DOHH2 (cell line): Measurements from ENCODE around the gene TLE2.

Source experiments
- H3F3A ChIP-seq: fragments of 200-600 bp; sonication (generic), shearing (Covaris generic); 2 replicates; pipeline ENCODE4 v1.6.0; 2016; ENCODE audit warnings: antibody characterized with exemption, mild to moderate bottlenecking; ENCODE audit not compliant: control insufficient read depth, insufficient read depth
- H3K27ac ChIP-seq: fragments of 200-600 bp; sonication (generic); 2 replicates; pipeline ENCODE4 v1.5.1; 2014; ENCODE audit warnings: low read depth, mild to moderate bottlenecking, low read length, moderate library complexity
- H3K27me3 ChIP-seq: fragments of 200-600 bp; sonication (generic); 2 replicates; pipeline ENCODE4 v1.6.1; 2014; ENCODE audit warnings: mild to moderate bottlenecking, low read length, mixed read lengths; ENCODE audit not compliant: control insufficient read depth
- H3K36me3 ChIP-seq: fragments of 200-600 bp; sonication (generic); 2 replicates; pipeline ENCODE4 v1.6.1; 2014; ENCODE audit warnings: mild to moderate bottlenecking, low read length, moderate library complexity, mixed read lengths; ENCODE audit not compliant: control insufficient read depth
- H3K4me1 ChIP-seq: fragments of 200-600 bp; sonication (generic); 2 replicates; pipeline ENCODE4 v1.6.1; 2014; ENCODE audit warnings: mild to moderate bottlenecking, low read length, mixed read lengths; ENCODE audit not compliant: control insufficient read depth
- H3K4me2 ChIP-seq: fragments of 200-600 bp; sonication (generic); 2 replicates; pipeline ENCODE4 v1.6.0; 2014; ENCODE audit warnings: mild to moderate bottlenecking, low read length, moderate library complexity
- H3K4me3 ChIP-seq: fragments of 200-600 bp; sonication (generic); 2 replicates; pipeline ENCODE4 v1.5.1; 2014; ENCODE audit warnings: mild to moderate bottlenecking, low read length, mixed read lengths
- H3K79me2 ChIP-seq: fragments of 200-600 bp; sonication (generic); 2 replicates; pipeline ENCODE4 v1.6.1; 2014; ENCODE audit warnings: mild to moderate bottlenecking, low read length, mixed read lengths; ENCODE audit not compliant: control insufficient read depth
- H3K9me2 ChIP-seq: fragments of 200-600 bp; sonication (generic); replicated peaks from 2 replicates; pipeline ENCODE4 v1.6.1; 2014; ENCODE audit warnings: mild to moderate bottlenecking, low read length, mixed read lengths; ENCODE audit not compliant: control insufficient read depth
- H3K9me3 ChIP-seq: fragments of 200-600 bp; sonication (generic); 2 replicates; pipeline ENCODE4 v1.6.1; 2014; ENCODE audit warnings: antibody characterized with exemption, low read length, mixed read lengths; ENCODE audit not compliant: control insufficient read depth, insufficient read depth
- H4K20me1 ChIP-seq: fragments of 200-600 bp; sonication (generic); 2 replicates; pipeline ENCODE4 v1.6.0; 2014; ENCODE audit warnings: low read depth, mild to moderate bottlenecking, antibody characterized with exemption, low read length, moderate library complexity; ENCODE audit not compliant: control insufficient read depth, insufficient read depth
- EZH2phosphoT487 ChIP-seq: fragments of 200-600 bp; sonication (generic); IDR thresholded peaks from 2 replicates; pipeline ENCODE4 v1.6.1; 2017; ENCODE audit warnings: borderline replicate concordance, mild to moderate bottlenecking, antibody characterized with exemption, low read length, moderate library complexity, mixed read lengths
- TF ChIP-seq, protein P1 (sequence below): fragments of 200-600 bp; sonication (generic); IDR thresholded peaks from one replicate; pipeline ENCODE4 v1.5.1; 2014; ENCODE audit warnings: antibody characterized with exemption, mild to moderate bottlenecking, low read depth, low read length; ENCODE audit not compliant: poor library complexity, severe bottlenecking

The TLE2 gene

DNA sequence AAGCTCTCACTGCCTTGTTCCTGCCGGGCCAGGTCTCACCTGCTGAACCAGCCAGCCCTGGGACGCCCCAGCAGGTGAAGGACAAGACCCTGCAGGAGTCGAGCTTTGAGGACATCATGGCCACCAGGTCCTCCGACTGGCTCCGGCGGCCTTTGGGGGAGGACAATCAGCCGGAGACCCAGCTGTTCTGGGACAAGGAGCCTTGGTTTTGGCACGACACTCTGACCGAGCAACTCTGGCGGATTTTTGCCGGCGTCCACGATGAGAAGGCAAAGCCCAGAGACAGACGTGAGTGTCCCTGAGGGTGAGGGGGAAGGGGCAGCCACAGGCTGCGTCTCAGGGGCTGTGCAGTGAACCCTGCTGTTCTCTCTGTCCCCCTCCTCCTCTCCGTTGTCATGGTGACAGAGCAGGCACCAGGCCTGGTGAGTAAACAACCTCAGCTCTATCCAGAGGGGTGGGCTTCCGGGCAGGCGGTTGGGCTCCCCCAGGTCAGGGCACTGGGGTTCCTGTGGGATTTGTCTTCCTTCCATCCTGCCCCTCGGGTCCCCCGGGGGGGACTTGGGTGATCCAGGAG is 42.0 kb downstream of the TLE2 start:
- Histone ChIP-seq H3K79me2 (no peaks in the 10 kb centered on the region), H3K4me3 (no peak overlapping the region), H3F3A (no peaks in the 10 kb centered on the region), H4K20me1 (no peaks in the 10 kb centered on the region), H3K9me2 (no peaks in the 10 kb centered on the region), H3K27me3 (peaks cover 21% of the 10 kb centered on the region), H3K27ac (no peak overlapping the region), H3K36me3 (no peaks in the 10 kb centered on the region), H3K9me3 (no peaks in the 10 kb centered on the region), H3K4me2 (no peak overlapping the region), H3K4me1 (peaks cover 22% of the 10 kb centered on the region)
- no peak for TF ChIP-seq EZH2phosphoT487
- TF ChIP-seq, protein P1, sequence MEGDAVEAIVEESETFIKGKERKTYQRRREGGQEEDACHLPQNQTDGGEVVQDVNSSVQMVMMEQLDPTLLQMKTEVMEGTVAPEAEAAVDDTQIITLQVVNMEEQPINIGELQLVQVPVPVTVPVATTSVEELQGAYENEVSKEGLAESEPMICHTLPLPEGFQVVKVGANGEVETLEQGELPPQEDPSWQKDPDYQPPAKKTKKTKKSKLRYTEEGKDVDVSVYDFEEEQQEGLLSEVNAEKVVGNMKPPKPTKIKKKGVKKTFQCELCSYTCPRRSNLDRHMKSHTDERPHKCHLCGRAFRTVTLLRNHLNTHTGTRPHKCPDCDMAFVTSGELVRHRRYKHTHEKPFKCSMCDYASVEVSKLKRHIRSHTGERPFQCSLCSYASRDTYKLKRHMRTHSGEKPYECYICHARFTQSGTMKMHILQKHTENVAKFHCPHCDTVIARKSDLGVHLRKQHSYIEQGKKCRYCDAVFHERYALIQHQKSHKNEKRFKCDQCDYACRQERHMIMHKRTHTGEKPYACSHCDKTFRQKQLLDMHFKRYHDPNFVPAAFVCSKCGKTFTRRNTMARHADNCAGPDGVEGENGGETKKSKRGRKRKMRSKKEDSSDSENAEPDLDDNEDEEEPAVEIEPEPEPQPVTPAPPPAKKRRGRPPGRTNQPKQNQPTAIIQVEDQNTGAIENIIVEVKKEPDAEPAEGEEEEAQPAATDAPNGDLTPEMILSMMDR: no peak

DNA sequence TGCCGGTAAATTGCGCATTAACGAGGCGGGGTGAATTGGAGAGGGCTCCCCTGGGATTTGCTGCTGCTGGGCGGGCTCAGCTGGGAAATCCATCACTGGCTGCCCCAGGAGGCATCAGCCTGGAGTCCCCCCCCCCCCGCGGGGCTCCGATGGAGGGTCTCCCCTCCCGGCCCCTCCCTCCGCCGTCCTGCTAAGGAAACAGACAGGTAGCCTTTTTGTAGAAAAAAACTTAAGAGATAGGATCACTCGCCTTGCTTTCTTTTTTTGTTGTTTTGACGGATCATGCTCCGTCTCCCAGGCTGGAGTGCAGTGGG is 44.9 kb downstream of the TLE2 start:
- Histone ChIP-seq H3K79me2 (no peaks in the 10 kb centered on the region), H3K4me2 (peak overlapping the region; percentile 57), H3K27me3 (peaks cover 21% of the 10 kb centered on the region), H3K9me2 (no peaks in the 10 kb centered on the region), H4K20me1 (no peaks in the 10 kb centered on the region), H3K36me3 (no peaks in the 10 kb centered on the region), H3K27ac (no peak overlapping the region), H3K9me3 (no peaks in the 10 kb centered on the region), H3K4me3 (peak overlapping the region; percentile 39), H3K4me1 (peaks cover 22% of the 10 kb centered on the region), H3F3A (no peaks in the 10 kb centered on the region)
- no peak for TF ChIP-seq EZH2phosphoT487
- TF ChIP-seq, protein P1: no peak

DNA sequence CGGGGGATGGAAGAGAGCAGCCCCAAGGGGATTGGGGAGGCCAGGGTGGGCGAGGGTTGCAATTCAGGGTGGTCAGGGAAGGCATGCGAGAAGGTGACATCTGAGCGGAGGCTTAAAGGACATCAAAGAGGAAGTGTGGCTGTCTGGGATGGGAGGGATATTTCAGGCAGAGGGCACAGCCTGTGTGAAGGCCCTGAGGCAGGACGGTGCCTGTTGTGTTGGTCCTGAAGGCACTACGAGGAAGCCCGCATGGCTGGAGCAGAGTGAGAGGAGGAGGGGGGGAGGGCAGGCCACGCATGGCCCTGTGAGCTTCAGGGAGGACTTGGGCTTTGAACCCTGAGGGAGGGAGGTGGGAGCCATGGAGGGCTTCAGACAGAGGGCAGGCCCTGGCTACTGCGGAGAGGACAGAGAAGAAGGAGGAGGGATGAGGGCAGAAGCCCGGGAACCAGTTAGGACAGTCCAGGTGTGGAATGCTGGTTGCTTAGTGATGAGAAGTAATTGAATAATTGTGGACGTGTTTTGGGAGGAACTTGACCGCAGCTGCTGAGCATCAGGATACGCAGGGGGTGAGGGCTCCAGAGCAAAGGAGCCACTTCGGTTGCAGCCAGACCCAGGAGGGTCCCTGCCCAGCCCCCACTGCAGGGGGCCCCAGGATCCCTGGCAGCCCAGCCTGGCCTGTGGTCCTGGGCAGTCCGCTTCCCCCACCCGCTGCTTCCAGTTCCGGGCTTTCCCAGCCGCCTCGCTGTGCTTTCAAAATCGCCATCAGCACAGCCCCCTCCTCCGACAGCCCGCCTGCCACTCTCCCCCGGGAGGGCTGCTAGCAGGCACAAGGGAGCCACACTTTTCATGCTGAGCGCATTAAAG is 45.5 kb downstream of the TLE2 start:
- H3K4me2 ChIP-seq: peak overlapping the region; percentile 57
- no peaks in the 10 kb centered on the region for H3F3A ChIP-seq
- TF ChIP-seq EZH2phosphoT487: 0 out of 2 replicates have a peak, but pooled peaks have one; percentile 75
- TF ChIP-seq, protein P1: no peak
- H3K27me3 ChIP-seq: peaks cover 21% of the 10 kb centered on the region
- no peaks in the 10 kb centered on the region for H3K79me2 ChIP-seq
- peak overlapping the region; percentile 39 for H3K4me3 ChIP-seq
- H4K20me1 ChIP-seq: no peaks in the 10 kb centered on the region
- peaks cover 22% of the 10 kb centered on the region for H3K4me1 ChIP-seq
- no peaks in the 10 kb centered on the region for H3K36me3 ChIP-seq
- no peaks in the 10 kb centered on the region for H3K9me2 ChIP-seq
- no peak overlapping the region for H3K27ac ChIP-seq
- no peaks in the 10 kb centered on the region for H3K9me3 ChIP-seq
